T-helper 1 cell treated with Interleukin-12 subunit alpha and Interleukin-12 subunit beta and Interleukin-4 antibody, amounts not matched to agents 30 μg/mL and 1 μg/mL, for 36 hours (primary cell): ENCODE measurements around the gene DNM3.

Experiments
- H3K27ac Mint-ChIP-seq: one replicate; pipeline ENCODE4 v1.8.0; 2021; ENCODE audit warnings: mild to moderate bottlenecking, mixed read lengths
- H3K27me3 Mint-ChIP-seq: one replicate; pipeline ENCODE4 v1.8.0; 2021; ENCODE audit warnings: low read depth, mixed read lengths
- H3K36me3 Mint-ChIP-seq: one replicate; pipeline ENCODE4 v1.8.0; 2021; ENCODE audit warnings: low read depth, mixed read lengths
- H3K4me1 Mint-ChIP-seq: one replicate; pipeline ENCODE4 v1.8.0; 2021; ENCODE audit warnings: low read depth, mixed read lengths
- H3K4me3 Mint-ChIP-seq: one replicate; pipeline ENCODE4 v1.8.0; 2021; ENCODE audit warnings: mild to moderate bottlenecking, moderate library complexity, mixed read lengths
- H3K9me3 Mint-ChIP-seq: one replicate; pipeline ENCODE4 v1.8.0; 2021; ENCODE audit warnings: mixed read lengths

Gene DNM3

DNA sequence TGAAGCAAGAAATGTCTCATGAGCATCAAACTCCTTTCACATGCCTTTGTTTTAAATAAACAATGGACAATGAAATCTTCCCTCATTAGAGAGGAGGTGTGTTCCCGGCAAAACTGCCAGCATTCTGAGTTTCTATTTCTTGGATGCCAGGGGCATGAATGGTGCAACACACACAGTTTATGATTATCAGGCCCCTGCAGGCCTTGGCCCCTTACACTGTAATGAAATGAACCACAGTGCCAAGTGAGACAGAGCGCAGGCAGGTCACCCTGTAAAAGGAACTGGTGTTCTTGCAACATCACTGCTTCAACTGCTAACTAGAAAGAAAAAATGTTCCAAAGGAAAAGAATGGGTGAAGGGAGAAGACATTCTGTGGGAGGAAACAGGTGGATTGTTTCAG is 606.3 kb downstream of the DNM3 start:
- Mint-ChIP-seq H3K27ac (no peak overlapping the region), H3K4me1 (peaks cover 24% of the 10 kb centered on the region), H3K27me3 (no peaks in the 10 kb centered on the region), H3K9me3 (no peaks in the 10 kb centered on the region), H3K4me3 (no peak overlapping the region), H3K36me3 (peaks cover under 1% of the 10 kb centered on the region)

GRCh38 chr1:172448995-172449584 is 607.8 kb downstream of the DNM3 start:
- Mint-ChIP-seq H3K4me1 (peaks cover 24% of the 10 kb centered on the region), H3K27me3 (no peaks in the 10 kb centered on the region), H3K27ac (no peak overlapping the region), H3K4me3 (no peak overlapping the region), H3K36me3 (no peaks in the 10 kb centered on the region), H3K9me3 (no peaks in the 10 kb centered on the region)

GRCh38 chr1:172449585-172450523 is 608.6 kb downstream of the DNM3 start:
- H3K27ac Mint-ChIP-seq: peak overlapping the region; percentile 8
- H3K9me3 Mint-ChIP-seq: no peaks in the 10 kb centered on the region
- no peaks in the 10 kb centered on the region for H3K36me3 Mint-ChIP-seq
- no peaks in the 10 kb centered on the region for H3K27me3 Mint-ChIP-seq
- H3K4me1 Mint-ChIP-seq: peaks cover 20% of the 10 kb centered on the region
- peak overlapping the region; percentile 15 for H3K4me3 Mint-ChIP-seq

DNA sequence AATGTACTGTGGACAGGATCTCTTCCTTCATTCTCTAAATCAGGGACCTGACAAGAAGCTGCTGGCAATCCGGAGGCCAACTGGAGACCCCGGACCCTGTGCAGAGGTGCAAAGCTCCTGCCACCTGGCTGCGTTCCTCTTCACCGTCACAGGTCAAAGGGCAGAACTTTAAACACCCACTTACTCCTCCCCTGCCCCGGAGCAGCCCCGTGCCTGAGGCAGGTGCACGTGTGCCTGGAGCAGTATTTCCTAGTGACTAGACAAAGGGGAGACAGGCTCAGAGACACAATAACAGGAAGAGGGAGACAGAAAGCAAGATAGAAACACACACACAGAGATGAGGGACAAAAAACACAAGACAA is 609.2 kb downstream of the DNM3 start:
- H3K27me3 Mint-ChIP-seq: no peaks in the 10 kb centered on the region
- peak overlapping the region; percentile 21 for H3K4me3 Mint-ChIP-seq
- H3K4me1 Mint-ChIP-seq: peaks cover 20% of the 10 kb centered on the region
- H3K27ac Mint-ChIP-seq: peak overlapping the region; percentile 76
- H3K9me3 Mint-ChIP-seq: no peaks in the 10 kb centered on the region
- no peaks in the 10 kb centered on the region for H3K36me3 Mint-ChIP-seq

- Mint-ChIP-seq H3K27ac (peak overlapping the region; percentile 76), H3K27me3 (no peaks in the 10 kb centered on the region), H3K9me3 (no peaks in the 10 kb centered on the region), H3K36me3 (no peaks in the 10 kb centered on the region), H3K4me3 (no peak overlapping the region), H3K4me1 (peaks cover 20% of the 10 kb centered on the region)
Measured at GRCh38 chr1:172451002-172451443, 609.7 kb downstream of the DNM3 start.

GRCh38 chr1:172452536-172453152 is 611.3 kb downstream of the DNM3 start:
- H3K4me1 Mint-ChIP-seq: peaks cover 20% of the 10 kb centered on the region
- H3K9me3 Mint-ChIP-seq: no peaks in the 10 kb centered on the region

GRCh38 chr1:172453153-172453545 is 611.9 kb downstream of the DNM3 start:
- peaks cover 20% of the 10 kb centered on the region for H3K4me1 Mint-ChIP-seq
- H3K36me3 Mint-ChIP-seq: no peaks in the 10 kb centered on the region
- no peak overlapping the region for H3K4me3 Mint-ChIP-seq
- no peak overlapping the region for H3K27ac Mint-ChIP-seq
- H3K27me3 Mint-ChIP-seq: no peaks in the 10 kb centered on the region
- no peaks in the 10 kb centered on the region for H3K9me3 Mint-ChIP-seq

More at GRCh38 chr1:172452536-172453152, 611.3 kb downstream of the DNM3 start:
- Mint-ChIP-seq H3K27ac (no peak overlapping the region), H3K36me3 (no peaks in the 10 kb centered on the region), H3K27me3 (no peaks in the 10 kb centered on the region), H3K4me3 (no peak overlapping the region)

DNA sequence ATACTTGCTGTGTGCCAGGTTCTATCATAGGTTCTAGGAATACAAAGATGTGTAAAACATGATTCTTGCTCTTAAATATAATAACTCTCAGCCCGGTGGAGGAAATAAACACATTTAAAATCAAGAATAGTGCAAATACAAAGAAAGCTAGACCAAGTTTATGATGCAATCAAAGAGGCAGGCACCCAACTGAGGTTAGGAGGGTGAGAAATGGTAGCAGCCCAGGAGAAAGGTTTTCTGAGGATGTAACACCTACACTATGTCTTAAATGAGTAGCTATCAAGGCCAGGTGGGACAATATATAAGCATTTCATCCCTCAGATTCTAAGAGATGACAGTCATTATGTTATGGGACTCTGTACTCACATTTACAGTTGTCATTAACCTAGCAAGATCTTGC is 612.3 kb downstream of the DNM3 start:
- no peak overlapping the region for H3K27ac Mint-ChIP-seq
- peaks cover 20% of the 10 kb centered on the region for H3K4me1 Mint-ChIP-seq
- H3K4me3 Mint-ChIP-seq: no peak overlapping the region
- no peaks in the 10 kb centered on the region for H3K9me3 Mint-ChIP-seq
- H3K27me3 Mint-ChIP-seq: peaks cover under 1% of the 10 kb centered on the region
- no peaks in the 10 kb centered on the region for H3K36me3 Mint-ChIP-seq

- Mint-ChIP-seq H3K4me1 (peaks cover 13% of the 10 kb centered on the region), H3K27me3 (peaks cover 16% of the 10 kb centered on the region), H3K27ac (no peak overlapping the region), H3K9me3 (no peaks in the 10 kb centered on the region), H3K4me3 (no peak overlapping the region), H3K36me3 (no peaks in the 10 kb centered on the region)
Measured at GRCh38 chr1:172455451-172455850, 614.2 kb downstream of the DNM3 start.

- no peaks in the 10 kb centered on the region for H3K9me3 Mint-ChIP-seq
- H3K27me3 Mint-ChIP-seq: peaks cover 23% of the 10 kb centered on the region
- peaks cover 4% of the 10 kb centered on the region for H3K4me1 Mint-ChIP-seq
- H3K27ac Mint-ChIP-seq: no peak overlapping the region
- H3K36me3 Mint-ChIP-seq: no peaks in the 10 kb centered on the region
- no peak overlapping the region for H3K4me3 Mint-ChIP-seq
Measured at GRCh38 chr1:172456344-172456769, 615.1 kb downstream of the DNM3 start.

GRCh38 chr1:172457479-172458130 is 616.3 kb downstream of the DNM3 start:
- H3K27ac Mint-ChIP-seq: no peak overlapping the region
- peaks cover 3% of the 10 kb centered on the region for H3K4me1 Mint-ChIP-seq
- H3K27me3 Mint-ChIP-seq: peaks cover 23% of the 10 kb centered on the region
- H3K36me3 Mint-ChIP-seq: no peaks in the 10 kb centered on the region
- H3K9me3 Mint-ChIP-seq: no peaks in the 10 kb centered on the region
- no peak overlapping the region for H3K4me3 Mint-ChIP-seq

DNA sequence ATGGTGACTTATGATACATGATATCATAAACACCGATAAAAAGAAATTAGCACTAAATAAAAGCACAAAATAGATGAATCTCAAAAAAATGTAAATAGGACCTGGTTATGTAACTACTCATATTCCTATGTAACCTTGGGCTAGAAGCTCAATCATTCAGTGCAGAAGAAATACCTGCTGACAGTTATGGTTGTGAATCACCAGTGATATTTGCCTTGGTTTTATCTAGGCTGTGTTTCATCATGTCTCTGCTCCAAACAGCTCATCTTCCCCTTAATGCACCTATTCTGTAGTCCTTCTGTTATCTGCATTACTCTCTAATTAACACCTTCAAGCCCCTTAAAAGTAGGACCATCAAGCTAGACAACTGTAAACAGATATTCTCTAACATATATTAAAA is 618.9 kb downstream of the DNM3 start:
- H3K9me3 Mint-ChIP-seq: no peaks in the 10 kb centered on the region

GRCh38 chr1:172460887-172461315 is 619.6 kb downstream of the DNM3 start:
- no peaks in the 10 kb centered on the region for H3K9me3 Mint-ChIP-seq
- H3K4me1 Mint-ChIP-seq: peaks cover 2% of the 10 kb centered on the region
- no peak overlapping the region for H3K4me3 Mint-ChIP-seq
- H3K27me3 Mint-ChIP-seq: peaks cover 23% of the 10 kb centered on the region
- H3K36me3 Mint-ChIP-seq: peaks cover 2% of the 10 kb centered on the region
- H3K27ac Mint-ChIP-seq: no peak overlapping the region

More for the DNA sequence above, 618.9 kb downstream of the DNM3 start:
- no peak overlapping the region for H3K4me3 Mint-ChIP-seq
- peaks cover 2% of the 10 kb centered on the region for H3K4me1 Mint-ChIP-seq
- peaks cover 23% of the 10 kb centered on the region for H3K27me3 Mint-ChIP-seq
- no peaks in the 10 kb centered on the region for H3K36me3 Mint-ChIP-seq
- no peak overlapping the region for H3K27ac Mint-ChIP-seq
